GM18909 (cell line): ENCODE measurements around the gene NXPH3.

Experiments used
- ATAC-seq: cut with Tn5 transposase; IDR thresholded peaks from one replicate; pipeline ENCODE4 v1.9.1; 2021; ENCODE audit warnings: mild to moderate bottlenecking; ENCODE audit not compliant: unreplicated experiment, poor library complexity

The NXPH3 gene

GRCh38 chr17:49574323-49574781, 1.3 kb upstream of the NXPH3 start:
- ATAC-seq, result no peak

- ATAC-seq, result no peak
Measured at GRCh38 chr17:49574945-49575678, 559 bp upstream of the NXPH3 start.

GRCh38 chr17:49576088-49576916, 631 bp downstream of the NXPH3 start:
- ATAC-seq, result no peak

GRCh38 chr17:49576917-49577649, 1.4 kb downstream of the NXPH3 start:
- ATAC-seq, result no peak

- ATAC-seq, result no peak
Measured at GRCh38 chr17:49577650-49577934, 1.9 kb downstream of the NXPH3 start.

GRCh38 chr17:49577963-49578362, 2.3 kb downstream of the NXPH3 start:
- no peak for ATAC-seq

GRCh38 chr17:49578414-49578813, 2.7 kb downstream of the NXPH3 start:
- no peak for ATAC-seq

- ATAC-seq, result no peak
Measured at GRCh38 chr17:49578952-49579500, 3.4 kb downstream of the NXPH3 start.

- ATAC-seq, result no peak
Measured at GRCh38 chr17:49579522-49579921, 3.9 kb downstream of the NXPH3 start.

- no peak for ATAC-seq
Measured at GRCh38 chr17:49580055-49580721, 4.5 kb downstream of the NXPH3 start.

GRCh38 chr17:49580981-49581647, 5.4 kb downstream of the NXPH3 start:
- ATAC-seq, result no peak

- ATAC-seq, result no peak
Measured at GRCh38 chr17:49581648-49581998, 6.0 kb downstream of the NXPH3 start.

GRCh38 chr17:49582055-49582722, 6.5 kb downstream of the NXPH3 start:
- no peak for ATAC-seq

GRCh38 chr17:49582789-49583188, 7.1 kb downstream of the NXPH3 start:
- ATAC-seq, result no peak

- ATAC-seq, result no peak
Measured at GRCh38 chr17:49583226-49583625, 7.6 kb downstream of the NXPH3 start.

GRCh38 chr17:49583889-49584288, 8.2 kb downstream of the NXPH3 start:
- ATAC-seq, result no peak

GRCh38 chr17:49585422-49586027, 9.9 kb downstream of the NXPH3 start:
- no peak for ATAC-seq

GRCh38 chr17:49587366-49588073, 11.8 kb downstream of the NXPH3 start:
- ATAC-seq, result no peak
